NCI-H146 (cell line): Measurements from ENCODE around the gene SCN3A.
A peak's percentile ranks its signal among the peaks of the same experiment; 100 is the strongest.

Experiments used
- DNase-seq: peaks from one replicate; lab custom pipeline; 2025; lab: John Stamatoyannopoulos, UW

The SCN3A gene

DNA sequence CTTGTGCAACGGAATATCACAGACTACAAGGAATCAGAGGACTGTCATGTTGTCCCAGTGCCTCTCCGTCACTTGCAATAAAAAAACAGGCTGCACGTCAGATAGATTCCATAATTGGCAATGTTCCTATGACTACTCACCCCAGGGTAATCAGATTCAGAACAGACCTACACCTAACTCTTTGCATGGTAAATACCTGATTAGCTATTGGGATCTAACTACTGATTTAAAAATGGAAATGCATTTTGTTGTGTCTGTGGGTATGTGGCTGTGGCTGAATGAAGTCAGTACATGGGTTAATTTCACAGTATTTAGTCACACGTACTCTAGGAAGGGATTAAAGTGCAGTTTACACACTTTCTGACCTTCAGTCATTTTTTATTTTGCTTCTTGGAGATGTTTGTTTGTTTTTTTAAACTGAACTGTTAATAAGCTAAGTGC, 91.7 kb downstream of the SCN3A start:
- DNase-seq: no peak

DNA sequence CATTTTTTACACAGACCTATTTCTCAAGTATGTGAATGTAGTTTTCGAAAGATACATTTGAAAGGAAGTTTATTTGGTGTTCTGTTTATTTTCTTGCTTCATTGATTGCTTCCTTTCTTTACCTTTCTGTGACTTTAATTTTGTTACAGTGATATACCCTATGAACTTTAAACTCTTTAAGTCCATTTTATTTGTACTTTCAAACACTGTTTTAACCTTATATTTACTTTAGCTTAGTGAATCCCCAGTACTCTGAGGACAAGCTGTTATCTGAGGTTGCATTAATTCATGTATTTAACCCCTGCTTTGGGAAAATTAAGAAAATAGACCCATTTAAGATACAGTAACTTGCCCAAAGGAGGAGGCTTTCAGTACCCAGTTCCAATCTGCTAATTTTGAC, 93.5 kb downstream of the SCN3A start:
- no peak for DNase-seq

DNA sequence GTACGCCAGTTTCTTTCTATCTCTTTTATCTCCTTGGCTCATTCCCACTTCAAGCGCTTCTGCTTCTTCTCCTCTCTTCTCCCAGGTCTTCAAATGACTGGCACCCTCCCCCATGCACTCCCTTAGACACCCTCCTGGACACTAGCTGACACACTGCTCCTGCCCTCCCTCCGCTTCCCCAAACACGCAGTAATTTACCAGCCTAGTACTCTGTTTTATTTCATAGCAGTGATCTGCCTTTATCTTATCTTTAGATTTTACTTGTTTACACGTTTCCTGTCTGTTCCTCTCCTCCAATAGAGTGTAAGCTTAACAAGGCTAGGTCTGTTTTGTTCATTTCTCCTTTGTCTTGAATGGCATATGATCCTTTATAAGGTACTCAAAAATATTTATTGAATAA, 93.9 kb downstream of the SCN3A start:
- DNase-seq: no peak

DNA sequence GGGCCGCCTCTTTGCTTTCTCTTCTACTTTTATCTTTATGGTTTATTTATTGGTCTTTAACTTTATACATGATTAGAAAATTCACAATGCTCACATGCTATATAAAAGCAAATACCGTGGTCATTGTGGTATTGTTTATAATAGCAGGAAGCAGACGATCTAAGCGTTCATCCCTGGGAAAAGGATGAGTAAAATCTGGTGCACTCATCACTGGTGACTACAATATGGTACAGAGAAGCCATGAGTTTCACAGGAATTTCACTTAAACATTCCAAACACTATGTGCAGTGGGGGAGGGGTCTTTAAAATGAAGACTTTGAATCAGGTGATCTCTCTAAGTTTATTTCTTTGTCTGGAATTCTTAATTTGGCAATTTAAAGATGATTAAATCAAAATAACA, 97.9 kb downstream of the SCN3A start:
- no peak for DNase-seq

DNA sequence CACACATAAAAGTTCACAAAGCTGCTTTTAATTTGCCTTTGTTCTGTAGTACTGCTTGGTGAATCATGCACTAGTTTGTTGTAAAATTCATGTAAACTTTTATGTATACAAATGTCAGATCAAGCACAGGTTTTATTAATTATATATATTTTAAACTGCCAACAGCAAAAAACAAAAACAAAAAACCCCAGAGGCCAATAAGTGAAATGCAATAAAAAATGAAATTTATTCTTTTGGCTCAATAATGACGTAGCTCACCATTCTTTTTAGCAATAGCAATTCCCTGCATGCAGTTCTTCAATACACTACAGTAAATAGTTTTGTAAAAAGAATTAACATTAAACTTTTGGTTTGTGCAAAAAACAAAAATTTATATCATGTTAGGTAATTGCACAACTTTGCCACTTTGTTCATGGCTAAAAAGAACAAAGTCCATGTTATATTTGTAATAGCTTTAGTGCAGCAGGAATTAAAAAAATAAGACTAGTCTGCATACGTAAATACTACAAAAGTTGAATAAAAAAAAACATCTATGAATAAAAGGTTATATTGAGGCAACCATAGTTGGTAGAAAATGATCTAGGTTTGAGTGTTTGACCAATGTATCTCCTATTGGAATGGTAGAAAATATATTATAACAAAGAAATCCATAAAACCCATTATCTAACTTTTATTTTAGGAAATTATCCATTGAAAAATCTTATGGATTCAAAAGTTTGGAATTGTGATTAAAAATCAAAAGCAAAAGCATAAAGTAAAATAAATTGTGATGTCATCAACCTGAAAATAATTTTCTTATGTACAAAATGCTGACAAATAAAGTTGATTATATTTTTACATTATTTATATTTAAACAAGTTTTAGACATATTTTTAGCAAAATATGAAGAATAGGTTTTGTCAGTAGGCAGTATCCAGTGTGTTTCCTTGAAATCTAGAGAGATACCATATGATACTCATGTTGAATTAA, 115.6 kb downstream of the SCN3A start:
- no peak for DNase-seq

DNA sequence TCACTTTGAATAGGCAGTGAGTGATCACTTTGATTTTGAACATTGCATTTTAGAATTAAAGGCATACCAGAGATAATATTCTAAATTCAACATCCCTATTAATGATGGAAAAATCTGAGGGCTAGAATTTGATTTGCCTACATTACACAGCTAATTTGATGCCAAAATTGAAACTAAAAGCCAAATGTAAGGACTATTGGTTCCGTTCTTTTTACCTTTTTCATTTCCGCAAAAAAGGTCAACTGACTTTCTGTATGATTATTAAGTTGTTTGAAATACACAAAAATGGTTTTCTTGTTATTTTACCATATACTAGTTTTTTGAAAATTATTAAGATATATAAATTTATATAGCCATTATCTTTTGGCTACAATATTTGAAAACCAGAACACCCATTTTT, 117.5 kb downstream of the SCN3A start:
- no peak for DNase-seq

DNA sequence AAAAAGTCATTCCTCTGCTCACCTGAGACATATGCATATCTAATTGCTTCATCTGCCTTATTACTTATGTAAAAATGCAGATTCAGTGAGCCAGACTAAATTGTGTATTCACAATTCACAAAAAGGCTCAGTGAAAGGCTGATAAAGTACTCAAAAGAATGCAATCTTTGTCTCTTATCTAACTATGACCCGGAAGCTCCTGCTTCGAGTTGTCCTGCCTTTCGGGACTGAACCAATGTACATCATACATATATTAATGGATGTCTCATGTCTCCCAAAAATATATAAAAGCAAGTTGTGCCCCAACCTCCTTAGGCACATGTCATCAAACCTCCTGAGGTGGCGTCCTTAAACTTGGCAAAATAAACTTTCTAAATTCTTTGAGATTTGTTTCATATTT, 120.5 kb downstream of the SCN3A start:
- DNase-seq: no peak

DNA sequence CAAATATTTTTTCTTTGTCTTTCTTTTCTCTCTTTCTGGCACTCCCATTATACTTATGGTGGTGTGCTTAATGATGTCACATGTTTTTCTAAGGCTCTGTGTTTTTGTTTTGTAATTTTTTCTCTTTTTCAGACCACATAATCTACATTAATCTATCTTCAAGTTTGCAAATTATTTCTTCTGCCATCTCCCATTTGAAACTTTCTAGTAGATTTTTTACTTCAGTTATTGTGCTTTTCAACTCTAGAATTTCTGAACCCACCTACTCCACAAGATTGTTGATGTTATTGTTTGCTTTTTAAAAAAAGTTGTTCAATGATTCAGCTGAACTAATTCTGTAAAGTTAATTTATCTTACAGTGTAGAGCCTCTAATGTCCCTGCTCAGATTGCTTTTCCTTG, 121.4 kb downstream of the SCN3A start:
- DNase-seq: no peak

DNA sequence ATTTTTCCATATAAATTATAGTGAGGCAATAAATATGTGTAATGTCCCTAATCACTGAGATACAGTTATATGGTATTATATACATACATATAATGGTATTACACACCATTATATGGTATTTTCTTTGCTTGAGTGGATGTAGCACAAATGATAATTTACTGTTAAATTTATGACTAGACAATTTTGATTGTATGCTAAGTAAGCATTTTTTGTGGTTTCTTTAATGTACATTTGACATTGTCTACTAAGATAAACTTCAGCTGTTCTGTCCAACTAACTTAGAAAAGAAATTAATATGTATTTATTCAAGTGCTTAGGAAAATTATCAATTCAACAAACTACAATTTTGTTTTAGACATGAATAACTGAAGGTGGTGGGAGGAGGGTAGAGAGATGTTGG, 122.6 kb downstream of the SCN3A start:
- no peak for DNase-seq

DNA sequence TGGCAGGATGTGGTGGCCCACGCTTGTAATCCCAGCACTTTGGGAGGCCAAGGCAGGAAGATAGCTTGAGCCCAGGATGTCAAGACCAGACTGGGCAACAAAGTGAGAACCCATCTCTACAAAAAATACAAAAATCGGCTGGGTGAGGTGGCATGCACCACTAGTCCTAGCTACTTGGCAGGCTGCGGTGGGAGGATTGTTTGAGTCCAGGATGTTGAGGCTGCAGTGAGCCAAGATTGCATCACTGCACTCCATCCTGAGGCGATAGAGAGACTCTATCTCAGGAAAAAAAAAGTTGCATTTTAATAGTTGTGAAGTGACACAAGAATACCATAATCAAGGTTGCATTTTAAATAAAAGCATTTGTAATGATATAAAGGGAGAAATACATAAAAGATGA, 124.4 kb downstream of the SCN3A start:
- no peak for DNase-seq

DNA sequence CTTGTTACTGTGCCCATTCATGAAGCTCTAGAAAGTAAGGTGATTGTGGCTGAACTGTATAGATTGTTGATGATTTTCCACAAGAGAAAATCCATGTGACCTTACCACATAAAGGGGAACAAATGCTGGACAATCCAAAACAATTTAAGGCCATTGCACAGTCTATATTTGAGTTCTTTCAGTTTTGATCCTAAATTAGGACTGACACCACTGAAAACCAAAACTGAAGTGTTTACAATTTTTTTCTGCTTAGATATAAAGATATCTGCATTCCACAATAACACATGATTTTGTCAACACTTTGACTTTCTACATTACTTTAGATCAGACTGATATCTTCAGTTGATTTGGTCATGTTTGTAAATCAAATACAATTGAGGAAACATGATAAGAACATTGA, 124.9 kb downstream of the SCN3A start:
- no peak for DNase-seq

DNA sequence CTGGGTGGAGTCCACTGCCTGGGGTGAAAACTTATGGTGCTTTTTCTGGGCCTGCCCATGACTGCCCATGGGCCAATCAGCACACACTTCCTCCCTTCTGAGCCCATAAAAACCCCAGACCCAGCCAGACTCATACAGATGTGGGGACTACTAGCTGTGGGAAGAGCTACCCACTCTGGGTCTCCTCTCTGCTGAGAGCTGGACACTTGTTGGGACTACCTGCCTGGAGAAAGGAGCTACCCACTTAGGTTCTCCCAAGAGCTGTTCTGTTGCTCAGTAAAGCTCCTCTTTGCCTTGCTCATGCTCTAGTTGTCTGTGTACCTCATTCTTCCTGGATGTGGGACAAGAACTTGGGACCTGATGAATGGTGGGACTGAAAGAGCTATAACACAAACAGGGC, 129.0 kb downstream of the SCN3A start:
- no peak for DNase-seq

DNA sequence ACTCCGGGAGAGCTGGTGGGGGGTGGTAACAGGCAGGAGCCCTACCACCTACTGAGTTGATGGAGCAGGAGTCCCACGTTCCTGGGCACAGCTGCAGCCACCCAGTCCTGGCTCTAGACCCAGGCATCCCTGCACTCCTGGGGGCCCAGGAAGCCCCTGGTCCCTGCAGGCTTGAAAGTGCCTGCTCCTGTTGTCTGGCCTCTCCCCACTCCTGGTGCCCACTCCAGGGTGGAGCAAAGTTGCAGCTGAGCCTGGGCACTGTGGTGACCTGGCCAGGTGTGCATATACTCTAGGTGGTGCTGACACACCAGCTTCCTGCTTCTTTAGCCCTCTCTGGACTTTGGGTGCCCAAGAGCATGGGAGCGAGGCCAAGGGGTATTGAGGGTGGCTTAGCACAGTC, 129.5 kb downstream of the SCN3A start:
- DNase-seq: no peak

DNA sequence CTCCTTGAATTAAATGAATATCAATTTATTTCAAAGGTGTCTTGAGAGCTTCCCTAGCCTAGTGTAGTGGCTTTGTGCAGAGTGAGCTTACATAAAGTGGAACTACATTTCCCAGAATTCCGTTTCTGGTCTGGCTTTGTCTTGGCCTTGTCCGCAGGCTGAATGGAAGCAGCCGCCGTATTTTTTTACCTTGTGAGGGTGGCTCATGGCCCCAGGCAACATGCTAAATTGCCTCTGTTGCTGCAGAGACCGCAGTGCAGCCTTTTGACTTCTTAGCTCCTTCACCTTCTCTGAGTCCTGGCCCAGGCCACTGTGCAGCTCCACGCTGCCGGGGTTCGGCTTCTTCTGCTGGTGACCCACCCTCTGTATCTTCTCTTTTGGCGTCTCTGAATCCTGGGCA, 133.8 kb downstream of the SCN3A start:
- DNase-seq: peak; percentile 72

DNA sequence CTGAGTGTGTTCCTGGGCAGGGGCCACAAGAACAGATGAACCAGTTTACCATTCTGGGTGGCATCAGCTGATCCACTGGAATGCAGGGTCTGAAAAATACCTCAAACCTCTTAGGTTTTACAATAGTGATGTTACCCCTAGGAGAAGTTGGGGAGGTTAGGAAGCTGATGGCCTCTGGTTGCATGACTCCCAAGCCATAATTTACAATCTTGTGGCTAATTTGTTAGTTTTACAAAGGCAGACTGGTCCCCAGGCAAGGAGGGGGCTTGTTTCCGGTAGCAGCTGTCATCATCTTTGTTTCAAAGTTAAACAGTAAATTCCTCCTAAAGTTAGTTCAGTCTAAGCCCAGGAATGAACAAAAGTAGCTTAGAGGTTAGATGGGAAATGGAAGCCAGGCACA, 134.7 kb downstream of the SCN3A start:
- DNase-seq: no peak

DNA sequence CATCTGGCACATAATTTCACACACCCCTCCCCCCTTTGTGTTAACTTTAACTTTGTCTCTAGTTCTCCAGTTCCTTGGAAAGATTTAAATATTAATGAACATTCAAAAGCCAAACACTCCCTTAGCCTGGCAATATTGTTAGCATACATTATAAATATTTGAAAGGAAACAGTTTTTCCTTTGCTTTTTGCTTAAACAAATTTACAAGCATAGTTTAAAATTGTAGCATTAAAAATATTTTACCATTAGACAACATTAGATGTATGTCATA, 135.4 kb downstream of the SCN3A start:
- DNase-seq: no peak

DNA sequence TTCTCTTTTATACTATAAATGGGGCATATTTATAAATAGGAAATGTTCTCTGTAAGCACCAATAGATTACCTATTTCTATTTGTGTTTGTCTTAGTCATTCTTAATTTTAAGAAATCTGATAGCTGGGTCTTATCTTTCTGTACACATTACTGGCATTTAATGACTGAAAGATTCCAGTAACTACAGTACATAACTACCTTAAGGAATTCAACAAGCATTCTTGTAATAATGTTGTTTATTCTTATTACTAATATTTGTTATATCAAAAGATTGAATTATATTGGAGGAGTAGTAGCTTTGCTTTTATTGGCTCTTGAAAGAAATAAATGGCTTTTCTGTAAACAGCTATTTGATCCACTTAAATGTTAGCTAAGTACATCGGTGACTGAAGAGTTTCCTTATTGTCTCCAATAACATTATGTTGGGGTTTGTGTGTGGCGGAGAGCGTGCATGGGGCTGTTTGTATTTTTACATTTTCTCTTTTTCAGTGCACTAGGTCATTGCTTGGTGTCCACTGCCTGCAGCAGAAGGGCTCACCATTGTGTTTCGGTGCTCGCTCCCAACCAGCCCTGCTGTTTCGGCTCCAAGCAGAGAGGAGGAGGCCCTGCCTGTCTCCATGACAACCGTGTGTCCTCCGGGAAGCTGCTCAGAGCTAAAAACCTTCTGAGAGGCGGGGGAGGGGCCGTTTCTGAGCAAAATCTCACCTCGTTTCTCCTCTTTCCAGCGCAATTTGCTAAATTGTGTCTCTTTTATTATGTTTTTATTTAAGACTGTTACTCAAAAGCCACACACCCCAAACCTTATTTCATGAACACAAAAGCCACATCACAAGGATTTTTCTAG, 136.0 kb downstream of the SCN3A start:
- DNase-seq: peak; percentile 94

DNA sequence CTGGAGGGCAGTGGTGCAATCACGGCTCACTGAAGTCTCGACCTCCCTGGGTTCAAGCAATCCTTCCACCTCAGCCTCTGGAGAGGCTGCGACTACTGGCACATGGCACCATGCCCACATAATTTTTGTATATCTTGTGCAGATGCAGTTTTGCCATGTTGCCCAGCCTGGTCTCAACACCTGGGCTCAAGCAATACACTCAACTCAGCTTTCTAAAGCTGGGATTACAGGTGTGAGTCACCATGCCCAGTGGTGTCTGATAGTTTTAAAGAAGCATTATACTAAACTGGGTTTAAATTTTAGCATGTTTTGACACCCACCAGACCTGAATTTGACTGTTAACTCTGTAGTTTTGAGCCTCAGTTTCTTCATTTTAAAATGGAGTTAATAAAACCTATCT, 139.1 kb downstream of the SCN3A start:
- DNase-seq: no peak

DNA sequence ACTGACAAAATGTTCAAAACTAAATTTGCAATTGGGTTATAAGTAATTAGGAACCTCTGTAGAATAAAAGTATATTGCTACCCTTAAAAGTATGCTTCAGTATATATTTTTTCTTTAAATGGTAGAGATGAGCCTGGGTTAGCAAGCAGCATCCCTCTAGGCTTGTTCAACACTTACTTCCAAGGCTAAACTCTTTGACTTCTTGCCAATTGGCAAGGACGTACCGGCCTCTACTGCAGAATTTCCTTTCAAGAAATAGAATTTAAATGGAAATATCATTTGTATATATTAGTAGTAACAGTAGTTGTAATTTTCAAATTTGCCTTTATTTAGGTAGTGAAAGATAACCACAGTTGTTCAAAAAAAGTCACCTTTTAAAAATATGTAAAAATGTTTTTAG, 143.4 kb downstream of the SCN3A start:
- DNase-seq: no peak

DNA sequence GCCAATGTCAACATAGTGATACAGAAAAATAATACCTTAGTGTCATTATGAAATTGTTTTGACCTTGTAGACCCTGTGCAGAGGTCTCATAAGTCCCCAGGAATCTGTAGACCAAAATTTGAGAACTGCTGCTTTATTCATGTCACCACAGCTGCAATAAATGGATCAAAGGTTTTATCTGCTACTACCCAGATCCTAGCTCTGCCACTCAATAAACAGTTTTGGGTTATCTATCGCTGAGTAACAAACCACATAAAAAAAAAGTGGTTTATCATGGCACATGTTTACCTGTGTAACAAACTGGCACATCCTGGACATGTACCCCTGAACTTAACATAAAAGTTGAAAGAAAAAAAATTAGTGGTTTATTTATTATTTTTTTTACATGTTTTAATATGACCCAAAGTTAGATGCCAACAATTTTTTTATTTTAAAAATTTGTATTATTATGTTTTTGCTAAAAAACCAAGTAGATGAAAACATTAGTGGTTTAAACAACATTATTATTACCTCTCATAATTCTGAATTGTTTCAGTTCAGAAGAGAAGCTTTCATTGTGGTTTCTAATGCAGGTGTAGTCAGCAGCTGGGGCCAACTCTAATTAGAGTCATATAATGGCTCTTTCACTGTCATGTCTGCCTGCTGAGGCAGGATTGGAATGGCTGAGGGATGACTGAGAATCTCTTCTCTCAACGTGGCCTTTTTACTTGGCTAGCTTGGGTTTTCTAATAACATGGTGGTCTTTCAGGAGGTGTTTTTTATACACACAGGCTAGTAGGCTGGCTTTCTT, 145.2 kb downstream of the SCN3A start:
- peak; percentile 51 for DNase-seq

DNA sequence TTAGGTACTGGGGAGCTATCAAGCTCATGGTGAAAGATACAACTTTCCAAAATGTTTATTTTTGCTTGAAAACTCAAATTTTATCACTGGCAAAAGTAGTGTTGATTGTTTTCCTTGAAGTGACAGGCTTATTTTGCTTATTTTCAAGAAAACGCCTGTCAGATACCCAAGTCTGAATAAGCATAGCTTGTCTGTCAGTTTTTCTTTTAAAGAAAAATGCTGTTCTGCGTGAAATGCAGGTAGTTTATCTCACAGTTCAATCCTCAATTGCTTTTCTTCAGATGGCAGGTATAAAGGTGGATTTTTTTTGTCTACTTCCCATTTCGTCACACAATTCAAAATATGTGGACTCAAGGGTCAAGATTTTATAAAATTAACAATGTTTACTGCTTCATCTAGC, 145.9 kb downstream of the SCN3A start:
- DNase-seq: no peak

DNA sequence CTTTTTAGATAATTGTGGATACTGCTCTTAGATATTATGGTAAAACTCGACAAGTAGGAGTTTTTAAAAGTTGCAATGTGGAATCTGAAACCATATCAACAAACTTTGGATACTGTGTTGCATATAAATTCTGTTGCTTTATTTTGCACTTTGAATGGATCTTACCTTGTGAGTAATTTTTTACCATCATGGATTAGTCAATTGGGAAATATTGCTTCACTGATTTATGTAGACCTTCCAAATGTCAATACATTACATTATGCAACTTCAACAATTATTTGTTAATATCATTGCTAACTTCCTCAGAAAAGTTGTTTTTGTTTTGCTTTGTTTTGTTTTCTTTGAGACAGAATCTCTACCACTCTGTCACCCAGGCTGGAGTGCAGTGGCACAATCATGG, 146.5 kb downstream of the SCN3A start:
- DNase-seq: no peak

DNA sequence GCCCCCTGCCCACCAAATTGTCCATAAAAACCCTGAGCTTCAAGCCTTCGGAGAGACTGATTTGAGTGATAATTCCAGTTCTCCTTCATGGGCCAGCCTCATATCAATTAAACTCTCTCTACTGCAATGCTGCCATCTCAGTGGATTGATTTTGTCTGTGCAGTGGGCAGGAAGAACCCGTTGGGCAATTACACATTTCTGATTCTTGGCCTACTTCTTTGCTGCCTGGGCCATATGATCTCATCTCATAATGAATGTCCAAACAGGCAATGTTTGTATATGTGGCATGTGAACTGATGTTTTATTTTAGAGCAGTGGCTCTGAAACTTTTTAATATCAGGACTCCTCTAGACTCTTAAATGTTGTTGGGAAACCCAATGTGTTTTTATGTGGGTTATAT, 147.3 kb downstream of the SCN3A start:
- DNase-seq: peak; percentile 45
